Right ventricle myocardium inferior (tissue), 1 donor: ENCODE measurements around the gene MCOLN3. TPM values are rescaled to one million over a fixed set of nuclear protein-coding genes. Genes with fewer than 3 reads are reported as not detected.

Experiments
- total RNA-seq: library from RNA; stranded (reverse); fragmentation: NEBNext Ultra II Directional; extraction: Animal tissue kit (Norgen Biotek cat#: 25700); gene quantifications from one replicate; pipeline ENCODE4 v1.2.1, GENCODE V29; 2021
- donor health status: DM: no; HTN: yes; CAD: no; lungs with severe emphysema.

MCOLN3 gene
- total RNA-seq, 1 donor from 2014 or later: 1.2 TPM

Other genes starting within 250 kb of the MCOLN3 start
- gene LPAR3, start 155.3 kb downstream of the MCOLN3 start, total RNA-seq: 16.6 TPM
- gene MCOLN2, start 51.4 kb downstream of the MCOLN3 start, total RNA-seq: 0.19 TPM
- 20.7 TPM for gene SYDE2, start 152.5 kb upstream of the MCOLN3 start, total RNA-seq
- 17.1 TPM for gene C1orf52, start 211.2 kb upstream of the MCOLN3 start, total RNA-seq
- gene BCL10, start 228.1 kb upstream of the MCOLN3 start, total RNA-seq: 8.6 TPM